HFFc6 (cell line): ENCODE measurements around the gene CRABP1. TPM values are rescaled to one million over a fixed set of nuclear protein-coding genes. Genes with fewer than 3 reads are reported as not detected.

ENCODE experiments used
- DNase-seq: peaks from one replicate; pipeline ENCODE4 v3.0.0-alpha.2; 2018
- H3K27ac Mint-ChIP-seq: 2 replicates; pipeline ENCODE4 v1.8.0; 2020; ENCODE audit warnings: mild to moderate bottlenecking, mixed read lengths
- H3K27me3 Mint-ChIP-seq: 2 replicates; pipeline ENCODE4 v1.8.0; 2021; ENCODE audit warnings: mild to moderate bottlenecking, moderate library complexity, mixed read lengths; ENCODE audit not compliant: insufficient read depth
- H3K36me3 Mint-ChIP-seq: 2 replicates; pipeline ENCODE4 v1.8.0; 2021; ENCODE audit warnings: low read depth, mixed read lengths
- H3K4me1 Mint-ChIP-seq: 2 replicates; pipeline ENCODE4 v1.8.0; 2020; ENCODE audit warnings: low read depth, mixed read lengths
- H3K4me3 Mint-ChIP-seq: 2 replicates; pipeline ENCODE4 v1.8.0; 2020; ENCODE audit warnings: mild to moderate bottlenecking, moderate library complexity, mixed read lengths
- H3K9me3 Mint-ChIP-seq: 2 replicates; pipeline ENCODE4 v1.8.0; 2020; ENCODE audit warnings: mild to moderate bottlenecking, mixed read lengths
- long read RNA-seq: library from polyadenylated mRNA; unstranded; transcript quantifications from one replicate; pipeline ENCODE4 v2.0.0, GENCODE V29; 2019
- total RNA-seq, 6 experiments: library from RNA; stranded (reverse); fragmentation: NEBNext Ultra II Directional; extraction: Animal tissue kit (Norgen Biotek cat#: 25700); gene quantifications; 2 replicates in 1 of 6; 3 replicates in 5 of 6; pipeline ENCODE4 v1.2.3, GENCODE V29; 2021
- TF ChIP-seq, protein P1 (sequence below): fragments of 200-600 bp; sonication (generic); IDR thresholded peaks from 2 replicates; pipeline ENCODE4 v1.5.0; 2021; ENCODE audit warnings: antibody characterized with exemption, mild to moderate bottlenecking

CRABP1 gene
- not detected for total RNA-seq
- long read RNA-seq = 0 reads

DNA sequence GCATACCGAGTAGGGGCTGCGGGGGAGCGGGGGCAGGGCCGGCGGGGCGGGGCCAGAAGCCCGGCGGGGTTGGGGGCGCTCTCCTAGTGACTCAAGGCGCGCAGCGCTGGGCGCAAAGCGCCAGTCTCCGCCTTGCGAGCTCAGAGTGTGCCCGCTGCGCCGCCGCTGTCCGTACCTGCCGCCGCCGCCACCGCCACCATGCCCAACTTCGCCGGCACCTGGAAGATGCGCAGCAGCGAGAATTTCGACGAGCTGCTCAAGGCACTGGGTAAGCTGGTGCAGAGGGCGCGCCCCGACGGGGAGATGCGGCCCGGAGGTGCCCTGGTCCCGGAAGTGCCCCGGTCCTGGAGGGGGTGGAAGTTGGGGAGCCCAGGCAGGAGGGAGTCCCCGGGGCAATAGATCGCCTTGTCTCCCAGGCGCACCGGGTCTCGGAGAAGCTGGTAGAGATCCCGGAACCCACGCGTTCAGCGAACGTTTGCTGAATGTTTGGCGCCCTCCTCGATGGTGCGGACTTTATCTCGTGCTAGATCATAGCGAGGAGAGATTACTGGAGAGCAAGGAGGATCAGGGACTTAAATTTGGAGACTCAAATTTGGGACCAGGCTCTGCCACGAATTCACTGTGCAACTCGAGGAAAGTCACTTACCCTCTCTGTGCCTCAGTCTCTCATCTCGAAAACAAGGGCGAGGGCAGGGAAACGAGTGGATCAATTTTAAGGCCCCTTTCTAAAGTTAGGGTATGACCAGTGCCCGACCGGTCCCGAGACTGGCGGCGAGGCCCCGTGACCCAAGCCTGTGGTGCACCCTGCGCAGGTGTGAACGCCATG is at the start of gene CRABP1:
Gene CRABP1, plus strand, starts transcription at position 123 of the 826 bp plus-strand sequence. Its CDS starts 76 bp downstream, at position 199.
- no peaks in the 10 kb centered on the region for H3K4me1 Mint-ChIP-seq
- no peak for DNase-seq
- H3K36me3 Mint-ChIP-seq = no peaks in the 10 kb centered on the region
- H3K9me3 Mint-ChIP-seq = no peaks in the 10 kb centered on the region
- H3K27me3 Mint-ChIP-seq = peaks cover 40% of the 10 kb centered on the region
- no peak within 1 kb of the TSS for H3K27ac Mint-ChIP-seq
- no peak within 1 kb of the TSS for H3K4me3 Mint-ChIP-seq
- TF ChIP-seq, protein P1, sequence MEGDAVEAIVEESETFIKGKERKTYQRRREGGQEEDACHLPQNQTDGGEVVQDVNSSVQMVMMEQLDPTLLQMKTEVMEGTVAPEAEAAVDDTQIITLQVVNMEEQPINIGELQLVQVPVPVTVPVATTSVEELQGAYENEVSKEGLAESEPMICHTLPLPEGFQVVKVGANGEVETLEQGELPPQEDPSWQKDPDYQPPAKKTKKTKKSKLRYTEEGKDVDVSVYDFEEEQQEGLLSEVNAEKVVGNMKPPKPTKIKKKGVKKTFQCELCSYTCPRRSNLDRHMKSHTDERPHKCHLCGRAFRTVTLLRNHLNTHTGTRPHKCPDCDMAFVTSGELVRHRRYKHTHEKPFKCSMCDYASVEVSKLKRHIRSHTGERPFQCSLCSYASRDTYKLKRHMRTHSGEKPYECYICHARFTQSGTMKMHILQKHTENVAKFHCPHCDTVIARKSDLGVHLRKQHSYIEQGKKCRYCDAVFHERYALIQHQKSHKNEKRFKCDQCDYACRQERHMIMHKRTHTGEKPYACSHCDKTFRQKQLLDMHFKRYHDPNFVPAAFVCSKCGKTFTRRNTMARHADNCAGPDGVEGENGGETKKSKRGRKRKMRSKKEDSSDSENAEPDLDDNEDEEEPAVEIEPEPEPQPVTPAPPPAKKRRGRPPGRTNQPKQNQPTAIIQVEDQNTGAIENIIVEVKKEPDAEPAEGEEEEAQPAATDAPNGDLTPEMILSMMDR = no peak

DNA sequence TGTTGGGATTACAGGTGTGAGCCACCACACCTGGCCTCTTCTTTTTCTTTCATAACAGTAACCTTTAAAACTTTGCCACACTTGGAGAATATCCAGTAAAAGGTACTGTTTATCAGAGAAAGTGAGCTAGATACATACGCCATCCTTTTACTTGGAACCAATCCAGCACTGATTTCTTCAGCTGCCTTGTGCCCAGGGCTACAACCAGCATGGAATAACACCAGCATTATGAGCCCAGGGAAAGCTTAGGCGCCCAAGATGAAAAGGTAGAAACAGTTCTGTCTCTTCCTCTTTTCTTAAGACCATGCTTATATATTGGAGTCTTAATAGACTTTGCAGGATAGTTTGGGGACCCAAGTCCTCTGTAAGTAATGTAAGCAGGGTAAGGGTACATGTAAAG is 49.1 kb upstream of the CRABP1 start:
- H3K9me3 Mint-ChIP-seq = no peaks in the 10 kb centered on the region

DNA sequence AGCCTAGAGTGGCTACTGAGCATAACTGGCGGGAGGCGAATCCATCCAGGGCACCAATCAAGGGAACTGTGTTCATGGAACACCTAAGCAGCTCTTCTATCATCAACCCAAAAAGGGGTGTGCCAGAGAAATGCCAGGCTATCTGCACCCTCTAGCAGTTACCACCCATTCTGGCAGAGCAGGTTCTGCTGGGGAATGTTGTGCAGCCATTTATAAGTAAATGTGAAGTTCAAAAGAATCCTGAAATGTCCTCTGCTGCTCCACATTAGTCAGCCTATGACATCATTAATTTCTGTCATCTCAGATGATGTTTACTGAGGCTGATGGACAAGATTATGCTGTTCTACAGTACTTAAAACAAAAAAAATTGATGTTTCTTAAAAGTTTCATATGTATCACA is 48.5 kb upstream of the CRABP1 start:
- Mint-ChIP-seq H3K27me3 (no peaks in the 10 kb centered on the region), H3K27ac (no peak overlapping the region), H3K36me3 (peaks cover 17% of the 10 kb centered on the region; the same call in 1 of the 2 replicates), H3K4me3 (no peak overlapping the region), H3K4me1 (0 out of 2 replicates have a peak, but pooled peaks cover 5% of the 10 kb centered on the region), H3K9me3 (no peaks in the 10 kb centered on the region)
- TF ChIP-seq, protein P1 = no peak
- DNase-seq = no peak

More for the DNA sequence above, 49.1 kb upstream of the CRABP1 start:
- DNase-seq = no peak
- Mint-ChIP-seq H3K27me3 (no peaks in the 10 kb centered on the region), H3K27ac (no peak overlapping the region), H3K4me1 (0 out of 2 replicates have a peak, but pooled peaks cover 5% of the 10 kb centered on the region), H3K36me3 (peaks cover 22% of the 10 kb centered on the region; the same call in 1 of the 2 replicates), H3K4me3 (no peak overlapping the region)
- TF ChIP-seq, protein P1 = no peak

DNA sequence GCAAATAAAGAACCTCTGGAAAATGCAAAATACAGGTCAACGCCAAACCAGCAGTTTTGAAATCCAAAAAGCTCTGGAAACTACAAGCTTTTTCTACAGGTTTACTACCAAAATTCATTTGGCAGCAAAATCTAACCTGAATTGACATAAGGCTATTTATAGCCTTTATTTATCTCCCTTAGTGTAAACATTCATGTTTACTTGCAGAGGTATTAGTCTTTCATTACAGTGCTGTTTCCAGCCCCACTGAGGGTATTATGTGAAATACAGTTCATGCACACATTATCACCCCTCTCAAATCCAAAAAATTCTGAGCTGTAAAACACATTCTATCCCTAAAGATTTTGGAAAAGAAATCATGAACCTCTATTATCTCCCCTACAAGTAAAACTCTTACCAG is 47.9 kb upstream of the CRABP1 start:
- Mint-ChIP-seq H3K9me3 (no peaks in the 10 kb centered on the region), H3K4me1 (0 out of 2 replicates have a peak, but pooled peaks cover 5% of the 10 kb centered on the region), H3K27ac (no peak overlapping the region), H3K27me3 (no peaks in the 10 kb centered on the region), H3K4me3 (no peak overlapping the region), H3K36me3 (peaks cover 17% of the 10 kb centered on the region; the same call in 1 of the 2 replicates)
- DNase-seq = no peak
- TF ChIP-seq, protein P1 = no peak

DNA sequence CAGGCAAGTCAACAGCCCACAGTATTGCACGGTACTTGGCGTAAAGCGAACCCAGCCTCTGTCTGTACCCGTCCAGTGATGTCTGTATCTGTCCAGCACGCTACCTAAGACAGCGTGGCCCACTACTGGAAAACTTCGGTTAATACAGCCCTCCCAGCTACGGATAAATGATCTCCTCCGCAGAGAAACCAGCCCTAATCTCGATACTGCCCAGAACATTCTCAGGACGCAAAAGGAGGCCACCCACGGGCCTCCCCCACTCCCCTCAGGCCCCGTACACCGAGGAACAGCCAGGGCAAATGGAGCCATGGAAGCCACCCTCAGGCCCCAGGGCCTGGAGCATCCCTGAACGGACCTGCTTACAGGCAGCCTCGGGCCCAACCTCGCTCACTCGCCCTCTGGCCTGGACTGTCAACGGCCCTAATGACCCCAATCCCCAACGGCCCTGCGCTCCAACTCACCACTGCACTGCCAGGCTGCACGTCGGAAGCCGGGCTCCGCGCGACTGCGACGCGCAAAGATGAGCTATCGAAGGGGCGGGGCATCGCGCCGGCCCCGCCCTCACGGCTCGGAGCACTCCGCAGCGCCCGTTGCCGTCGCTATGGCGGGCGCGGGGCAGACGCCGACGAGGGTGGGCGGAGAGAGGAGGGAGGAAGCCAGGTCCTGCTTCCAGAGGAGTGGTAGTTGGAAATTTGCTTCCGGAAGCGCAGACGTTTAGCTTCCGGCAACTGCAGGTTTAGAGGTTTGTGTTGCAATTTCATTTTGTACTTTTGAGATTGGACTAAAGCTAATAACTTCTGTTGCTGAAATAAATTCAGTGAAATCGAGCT is 40.8 kb upstream of the CRABP1 start, which contains the start of gene SKIC8:
Gene SKIC8, minus strand, starts transcription at position 509 of the 830 bp plus-strand sequence. CDS start 3,923 bp downstream, outside the sequence.
- peaks cover 2% of the 10 kb centered on the region for H3K27me3 Mint-ChIP-seq
- peak within 1 kb of the TSS; percentile 90 for H3K27ac Mint-ChIP-seq
- 0 out of 2 replicates have a peak, but pooled peaks cover 13% of the 10 kb centered on the region for H3K36me3 Mint-ChIP-seq
- H3K9me3 Mint-ChIP-seq = no peaks in the 10 kb centered on the region
- peak; percentile 86 for DNase-seq
- H3K4me3 Mint-ChIP-seq = peak within 1 kb of the TSS; percentile 96
- TF ChIP-seq, protein P1 = peak; percentile 36
- peaks cover 45% of the 10 kb centered on the region for H3K4me1 Mint-ChIP-seq
